ENCODE measurements around the gene CHKB.

DNA sequence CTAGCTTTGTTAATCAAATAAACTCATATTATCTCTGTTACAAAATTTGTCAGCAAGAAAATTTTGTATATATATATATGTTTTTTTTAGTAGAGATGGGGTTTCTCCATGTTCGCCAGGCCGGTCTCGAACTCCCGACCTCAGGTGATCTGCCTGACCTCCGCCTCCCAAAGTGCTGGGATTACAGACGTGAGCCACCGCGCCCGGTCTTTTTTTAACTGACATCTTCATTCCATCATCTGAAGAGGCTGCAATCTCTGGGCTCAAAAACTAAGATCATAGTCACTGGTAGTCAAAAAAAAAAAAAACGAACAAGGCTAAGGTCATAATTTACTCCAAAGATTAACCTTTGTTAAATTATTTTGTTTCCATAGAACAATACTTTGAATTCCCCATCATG lies 42.3 kb downstream of the CHKB start:
- no peak for TF ChIP-seq POLR2AphosphoS5 (IDR thresholded peaks at IDR 0.05; ENCODE audit: low read depth, low read length)
- TF ChIP-seq, protein P1, sequence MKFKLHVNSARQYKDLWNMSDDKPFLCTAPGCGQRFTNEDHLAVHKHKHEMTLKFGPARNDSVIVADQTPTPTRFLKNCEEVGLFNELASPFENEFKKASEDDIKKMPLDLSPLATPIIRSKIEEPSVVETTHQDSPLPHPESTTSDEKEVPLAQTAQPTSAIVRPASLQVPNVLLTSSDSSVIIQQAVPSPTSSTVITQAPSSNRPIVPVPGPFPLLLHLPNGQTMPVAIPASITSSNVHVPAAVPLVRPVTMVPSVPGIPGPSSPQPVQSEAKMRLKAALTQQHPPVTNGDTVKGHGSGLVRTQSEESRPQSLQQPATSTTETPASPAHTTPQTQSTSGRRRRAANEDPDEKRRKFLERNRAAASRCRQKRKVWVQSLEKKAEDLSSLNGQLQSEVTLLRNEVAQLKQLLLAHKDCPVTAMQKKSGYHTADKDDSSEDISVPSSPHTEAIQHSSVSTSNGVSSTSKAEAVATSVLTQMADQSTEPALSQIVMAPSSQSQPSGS (IDR thresholded peaks at IDR 0.05; ENCODE audit: low read length) = no peak
- no peak for TF ChIP-seq CEBPB (IDR thresholded peaks at IDR 0.05; ENCODE audit: low read depth, low read length)
- no peak for TF ChIP-seq JUND (IDR thresholded peaks at IDR 0.05; ENCODE audit: low read length)
- TF ChIP-seq, protein P2, sequence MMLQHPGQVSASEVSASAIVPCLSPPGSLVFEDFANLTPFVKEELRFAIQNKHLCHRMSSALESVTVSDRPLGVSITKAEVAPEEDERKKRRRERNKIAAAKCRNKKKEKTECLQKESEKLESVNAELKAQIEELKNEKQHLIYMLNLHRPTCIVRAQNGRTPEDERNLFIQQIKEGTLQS (IDR thresholded peaks at IDR 0.05; ENCODE audit: insufficient read depth, low read depth, low read length) = no peak
